Heart right ventricle (tissue), 16 donors: ENCODE measurements around the gene SIL1. TPM values are rescaled to one million over a fixed set of nuclear protein-coding genes. Genes with fewer than 3 reads are reported as not detected.

Source experiments
- ATAC-seq, 8 donors: fragments of 200-7000 bp; cut with Tn5 transposase; one replicate each; pipeline ENCODE4 v1.9.1; 2020; ENCODE audit warnings: mild to moderate bottlenecking in 8 of 8, moderate library complexity in 8 of 8, moderate number of reproducible peaks in 1 of 8
- DNase-seq, 2 donors: peaks; one replicate each; pipeline ENCODE4 v3.0.0-alpha.2; 2020
- H3K27ac ChIP-seq, 10 donors: fragments of 200-600 bp; sonication (generic) in 2 of 10; one replicate each; pipeline versions ENCODE4 v1.5.0 to v1.8.0; 2020 to 2022; ENCODE audit warnings: mild to moderate bottlenecking in 3 of 10
- H3K27me3 ChIP-seq, 7 donors: fragments of 200-600 bp; one replicate each; pipeline ENCODE4 v1.8.0; 2021 to 2022; ENCODE audit warnings: mild to moderate bottlenecking in 2 of 7
- H3K36me3 ChIP-seq, 9 donors: fragments of 200-600 bp; sonication (generic) in 1 of 9; one replicate each; pipeline versions ENCODE4 v1.5.0 to v1.8.0; 2020 to 2022; ENCODE audit warnings: mild to moderate bottlenecking in 2 of 9
- H3K4me1 ChIP-seq, 9 donors: fragments of 200-600 bp; sonication (generic) in 1 of 9; one replicate each; pipeline versions ENCODE4 v1.5.0 to v1.8.0; 2020 to 2022; ENCODE audit warnings: mild to moderate bottlenecking in 4 of 9
- H3K4me3 ChIP-seq, 10 donors: fragments of 200-600 bp; sonication (generic) in 2 of 10; one replicate each; pipeline versions ENCODE4 v1.5.0 to v1.8.0; 2020 to 2022; ENCODE audit warnings: mild to moderate bottlenecking in 7 of 10, moderate library complexity in 2 of 10
- H3K9me3 ChIP-seq, 11 donors: fragments of 200-600 bp in 10 of 11; sonication (generic) in 2 of 11; one replicate each; pipeline versions ENCODE4 v1.5.0 to v1.8.0; 2013 to 2022; ENCODE audit warnings: mild to moderate bottlenecking in 2 of 11, control low read depth in 1 of 11, moderate library complexity in 1 of 11
- CTCF ChIP-seq, 9 donors: fragments of 200-600 bp; sonication (generic) in 2 of 9; IDR thresholded peaks; one replicate each; pipeline versions ENCODE4 v1.5.0 to v1.8.0; 2021 to 2022; ENCODE audit warnings: antibody characterized with exemption in 9 of 9, mild to moderate bottlenecking in 5 of 9, moderate library complexity in 1 of 9
- WGBS, 2 donors: extraction: QIAGEN DNeasy Blood & Tissue Kit; methylation state at CpG; one replicate each; pipeline ENCODE4 v1.1.7; 2013; ENCODE audit warnings: inconsistent platforms in 1 of 2; 5-methylcytosine and 5-hydroxymethylcytosine counted together
- intact Hi-C, 10 donors: fragments of 100-400 bp; cut with DNase I; formaldehyde crosslinking; loops; one replicate each; pipeline versions ENCODE4 v1.11.1 to v1.14.2; 2022
- polyA plus RNA-seq, 2 donors: library from polyadenylated mRNA; stranded (reverse); fragments of 200-250 nt; gene quantifications; one replicate each; pipeline ENCODE4 v1.2.3, GENCODE V29; 2013
- total RNA-seq, 10 donors: library from RNA; stranded (reverse); fragmentation: NEBNext Ultra II Directional in 3 of 10; extraction: Animal tissue kit (Norgen Biotek cat#: 25700) in 3 of 10; gene quantifications; one replicate each; pipeline versions ENCODE4 v1.2.1 to v1.2.4, GENCODE V29; 2021 to 2023
- donor health status: Arrhythmogenic right ventricular cardiomyopathy.
- donor health status: ischemic (EF 13 %, LVEDD 7.1; RV severe dilation, severe dysfunction).
- donor health status: healthy with polysubstance abuse.
- donor health status: DM: no; HTN: yes; CAD: no.
- donor health status: DM: no; HTN: no; CAD: no.
- donor health status: ischemic (EF 25% LVEDD 6.9; RV normal size, moderate dysfunction).
- donor health status: ischemic (EF 25% LVEDD 5.7; RV mildly dilated, moderate dysfunction).
- donor health status: healthy.
- donor health status: DM: yes; HTN: yes; CAD: no.
- donor health status: Ischemic cardiomyopathy.
- donor health status: ischemic (EF 35%, LVEDD 5.7; RV mildly dilated, moderate dysfunction).
- donor health status: nonischemic (EF 11% LVEDD 7.7; RV severe dilation, severe dysfunction).
- donor health status: DM: yes; HTN: yes; CAD: no.
- donor health status: PGD.
- donor health status: ischemic (EF 29% LVEDD 5.4; RV normal size, mild dysfunction).
- donor health status: nonischemic (EF 23%, LVEDD 6.1; RV moderate dilation, normal function).

Gene SIL1
- total and polyA plus RNA-seq, 12 donors, result 26.7 to 94.7 (median 44.3) TPM

GRCh38 chr5:139204196-139204595 lies 6.0 kb upstream of the SIL1 start:
- no peak for TF ChIP-seq CTCF (IDR thresholded peaks at IDR 0.05)
- Histone ChIP-seq H3K27ac (no peak overlapping the region), H3K9me3 (no peaks in the 10 kb centered on the region), H3K4me1 (peaks cover 0 to 10% (median 0%) of the 10 kb centered on the region in 9 donors), H3K27me3 (no peaks in the 10 kb centered on the region), H3K36me3 (no peaks in the 10 kb centered on the region), H3K4me3 (no peak overlapping the region)
- ATAC-seq (no peak), DNase-seq (no peak)
- intact Hi-C loops, result no loop called here
- 42 to 44% methylated on average over 2 of the region's 2 CpGs for WGBS, 2 donors

DNA sequence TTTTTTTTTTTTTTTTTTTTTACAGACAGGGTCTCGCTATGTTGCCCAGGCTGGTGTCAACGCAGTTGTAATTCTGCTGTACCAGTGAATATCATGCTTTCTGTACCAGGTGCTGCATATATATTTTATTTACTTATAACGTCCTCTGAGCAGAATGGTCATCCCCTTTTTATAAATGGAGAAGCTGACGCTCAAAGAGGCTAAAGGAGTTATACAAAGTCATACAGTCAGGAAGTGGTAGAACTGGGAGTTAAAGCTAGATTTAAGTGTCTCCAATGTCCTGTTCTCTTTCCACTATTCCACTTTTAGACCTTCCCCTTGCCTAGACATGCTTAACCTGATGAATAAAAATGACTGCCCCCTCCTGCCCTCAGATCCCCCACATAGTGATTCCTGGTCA lies 1.2 kb upstream of the SIL1 start:
- Histone ChIP-seq H3K4me3 (no peak overlapping the region), H3K27me3 (no peaks in the 10 kb centered on the region), H3K9me3 (no peaks in the 10 kb centered on the region), H3K36me3 (peaks cover 0 to 6% (median 0%) of the 10 kb centered on the region in 9 donors), H3K4me1 (peaks cover 0 to 34% (median 9%) of the 10 kb centered on the region in 9 donors), H3K27ac (peak overlapping the region in 7 of 10 donors; percentile 2 to 98 (median 95))
- no peak for DNase-seq
- TF ChIP-seq CTCF (IDR thresholded peaks at IDR 0.05), result no peak
- intact Hi-C loops, result loop anchor here in 2 of 10 donors (5.0 kb wide), 2 partner anchors 57 to 377 kb away; no protein-coding TSS in a partner anchor
- 92 to 95% methylated on average over 4 of the region's 4 CpGs for WGBS, 2 donors
- no peak for ATAC-seq

DNA sequence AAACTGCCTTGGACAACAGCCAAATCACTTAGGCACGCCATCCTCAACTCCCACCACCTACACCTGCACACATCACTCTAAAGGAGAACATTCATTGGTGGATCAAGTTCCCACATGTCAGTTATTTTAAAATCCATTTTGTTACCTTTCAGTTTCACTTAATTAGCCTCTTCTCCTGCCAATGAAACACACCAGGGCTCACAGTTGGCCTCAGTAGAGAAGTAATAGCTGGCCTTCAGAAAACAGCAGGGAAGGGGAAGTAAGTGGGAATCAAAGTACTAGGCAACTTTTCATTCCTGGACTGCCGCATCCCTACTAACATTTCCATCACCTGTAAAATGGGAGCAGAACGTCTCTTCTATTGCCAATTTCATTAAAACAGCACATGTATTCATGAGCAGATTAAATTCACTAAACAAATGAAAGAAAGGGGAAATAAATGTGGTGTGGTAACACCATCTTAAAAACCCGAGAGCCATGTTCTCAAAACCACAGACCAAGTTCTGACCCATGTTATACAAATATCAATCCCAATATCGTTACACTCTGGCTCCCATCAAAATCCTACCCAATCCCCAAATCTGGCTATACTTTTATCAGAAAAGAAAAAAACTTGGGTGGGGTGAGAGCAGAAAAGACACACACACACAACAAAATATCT lies 1.7 kb downstream of the SIL1 start:
- H3K27ac ChIP-seq, result peak overlapping the region in 1 of 10 donors; percentile 98
- WGBS, 2 donors, result 84 to 96% methylated on average over 5 of the region's 5 CpGs

DNA sequence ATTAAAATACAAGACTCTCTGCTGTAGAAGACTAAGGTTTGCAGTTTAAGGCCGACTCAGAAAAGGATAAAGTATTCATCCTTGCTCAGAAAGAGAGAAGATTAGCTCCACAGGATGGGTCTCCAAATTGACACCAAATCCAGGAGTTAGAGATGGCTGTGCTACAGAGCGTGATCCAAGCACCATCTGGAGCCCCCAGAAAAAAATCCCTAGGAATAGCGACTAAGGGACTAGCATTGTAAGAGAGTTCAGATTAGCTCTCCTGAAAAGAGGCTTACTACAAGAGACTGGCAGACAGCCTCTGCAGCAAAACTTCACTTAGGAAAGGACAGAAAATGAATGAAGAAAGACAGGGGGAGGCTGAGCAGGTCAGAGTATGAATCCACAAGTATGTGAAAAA lies 3.7 kb downstream of the SIL1 start:
- no peaks in the 10 kb centered on the region for H3K27me3 ChIP-seq
- no peak overlapping the region for H3K4me3 ChIP-seq
- intact Hi-C loops, result no loop called here
- H3K9me3 ChIP-seq, result no peaks in the 10 kb centered on the region
- 93% methylated on average over 3 of the region's 3 CpGs for WGBS, 2 donors
- no peak for ATAC-seq
- peaks cover 0 to 8% (median 0%) of the 10 kb centered on the region in 9 donors for H3K36me3 ChIP-seq
- H3K27ac ChIP-seq, result no peak overlapping the region
- TF ChIP-seq CTCF (IDR thresholded peaks at IDR 0.05), result no peak
- H3K4me1 ChIP-seq, result peaks cover 0 to 42% (median 9%) of the 10 kb centered on the region in 9 donors
- DNase-seq, result no peak

More for the DNA sequence above, 1.7 kb downstream of the SIL1 start:
- Histone ChIP-seq H3K27me3 (no peaks in the 10 kb centered on the region), H3K9me3 (no peaks in the 10 kb centered on the region), H3K36me3 (peaks cover 0 to 8% (median 0%) of the 10 kb centered on the region in 9 donors), H3K4me1 (peaks cover 0 to 34% (median 9%) of the 10 kb centered on the region in 9 donors), H3K4me3 (no peak overlapping the region)
- no peak for TF ChIP-seq CTCF (IDR thresholded peaks at IDR 0.05)
- DNase-seq (no peak), ATAC-seq (no peak)
- intact Hi-C loops, result loop anchor here in 2 of 10 donors (5.0 kb wide), 2 partner anchors 54 to 374 kb away; no protein-coding TSS in a partner anchor
